ENCODE measurements around the gene DNAH11. TPM values are rescaled to one million over a fixed set of nuclear protein-coding genes. Genes with fewer than 3 reads are reported as not detected.

The DNAH11 gene
- total RNA-seq, 2 experiments from 2014 or later, result 0.31 to 0.61 TPM

DNA sequence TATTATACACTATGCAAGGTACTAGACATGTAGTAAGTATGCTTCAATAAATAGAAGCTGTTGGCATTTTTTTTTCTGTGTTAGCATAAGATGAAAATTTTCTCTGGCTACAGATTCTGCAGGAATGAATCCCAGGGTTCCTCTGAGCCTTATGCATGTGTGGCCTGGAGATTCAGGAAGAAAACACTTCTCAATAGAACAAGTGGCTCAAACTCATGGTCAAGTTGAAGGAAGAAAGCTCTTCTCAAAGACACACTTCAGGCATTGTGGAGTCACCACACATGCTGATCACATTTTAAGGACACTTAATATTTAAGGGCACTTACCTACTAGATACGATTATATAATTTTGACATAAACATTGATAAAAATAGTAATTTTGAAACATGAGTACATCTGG lies 19.5 kb downstream of the DNAH11 start:
- no peaks in the 10 kb centered on the region for H3K27me3 Mint-ChIP-seq
- CTCF ChIA-PET, result interaction anchor here (0.6 kb wide), 1 partner anchor 438 kb away, joined by 3 read pairs; no protein-coding TSS in a partner anchor

DNA sequence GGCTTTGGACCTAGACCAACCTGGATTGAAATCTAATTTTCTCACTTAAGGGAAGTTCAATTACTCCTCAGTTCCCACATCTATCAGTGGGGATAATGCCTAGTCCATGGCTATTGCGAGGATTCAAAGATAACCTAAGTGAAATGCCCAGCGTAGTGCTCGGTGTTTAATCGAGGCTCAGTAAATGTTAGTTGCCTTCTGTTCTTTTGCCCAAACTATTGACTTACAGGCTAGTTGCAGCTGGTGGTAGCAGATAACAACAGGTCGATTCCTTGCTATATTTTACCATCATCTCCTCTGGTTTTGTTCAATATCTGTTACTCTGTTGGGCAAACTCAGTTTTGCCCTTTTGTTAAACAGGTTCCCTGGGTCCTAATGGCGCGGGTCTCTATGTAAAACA lies 22.8 kb downstream of the DNAH11 start:
- Mint-ChIP-seq H3K9me3 (no peaks in the 10 kb centered on the region), H3K36me3 (no peaks in the 10 kb centered on the region), H3K4me1 (ENCODE audit: low read depth) (no peaks in the 10 kb centered on the region), H3K4me3 (no peak overlapping the region), H3K27ac (no peak overlapping the region), H3K27me3 (no peaks in the 10 kb centered on the region)
- CTCF ChIA-PET, result no interaction called here
- intact Hi-C loops (cut with micrococcal nuclease), result no loop called here
- DNase-seq, result no peak
- POLR2A ChIA-PET, result no interaction called here

More for the DNA sequence above, 19.5 kb downstream of the DNAH11 start:
- no peak for DNase-seq
- Mint-ChIP-seq H3K36me3 (no peaks in the 10 kb centered on the region), H3K4me1 (ENCODE audit: low read depth) (no peaks in the 10 kb centered on the region), H3K9me3 (no peaks in the 10 kb centered on the region), H3K4me3 (no peak overlapping the region), H3K27ac (no peak overlapping the region)
- intact Hi-C loops (cut with micrococcal nuclease), result no loop called here
- POLR2A ChIA-PET, result interaction anchor here (0.5 kb wide), 1 partner anchor 298 kb away, joined by 3 read pairs; no protein-coding TSS in a partner anchor

DNA sequence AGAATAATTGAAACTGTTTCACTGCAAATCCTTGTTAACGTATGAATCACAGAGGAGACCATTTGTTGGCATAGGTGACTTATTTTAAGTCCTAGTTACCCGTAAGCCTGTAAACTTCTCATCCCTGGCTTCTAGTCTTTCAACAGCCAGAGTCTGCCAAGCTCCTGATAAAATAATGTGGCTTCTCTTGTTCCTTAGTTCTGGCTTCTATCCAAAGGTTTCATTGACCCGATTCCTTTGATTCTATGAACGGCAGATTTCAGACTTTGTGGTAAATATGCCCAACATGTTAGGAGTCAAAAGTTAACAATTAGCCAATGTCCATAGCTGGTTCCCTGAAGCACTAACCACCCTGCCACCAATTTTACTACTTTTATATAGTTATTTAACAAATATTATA lies 23.3 kb downstream of the DNAH11 start:
- Mint-ChIP-seq H3K27me3 (no peaks in the 10 kb centered on the region), H3K9me3 (no peaks in the 10 kb centered on the region), H3K4me3 (no peak overlapping the region), H3K27ac (no peak overlapping the region), H3K36me3 (no peaks in the 10 kb centered on the region), H3K4me1 (ENCODE audit: low read depth) (no peaks in the 10 kb centered on the region)
- ChIA-PET POLR2A (no interaction called here), CTCF (interaction anchor here (0.6 kb wide), 1 partner anchor 119 kb away, joined by 3 read pairs; no protein-coding TSS in a partner anchor)
- DNase-seq, result no peak
- intact Hi-C loops (cut with micrococcal nuclease), result no loop called here

DNA sequence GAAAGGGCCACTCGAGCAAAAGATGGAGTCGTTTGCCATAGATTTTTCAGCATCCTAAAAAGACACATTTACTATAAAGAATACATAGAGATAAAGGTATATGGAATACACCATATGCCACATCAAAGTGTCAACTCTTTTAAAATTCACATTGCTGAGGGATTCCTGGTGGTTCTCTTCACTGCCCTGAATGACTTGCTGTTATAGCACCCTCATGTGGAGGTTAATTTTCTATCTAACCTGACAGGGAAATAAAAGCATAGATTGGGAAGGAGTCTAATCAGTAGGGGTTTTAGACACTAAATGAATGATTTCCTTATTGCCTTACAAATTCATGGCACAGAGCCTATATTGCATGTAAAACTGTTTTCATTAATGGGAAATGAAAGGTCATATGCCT lies 25.9 kb downstream of the DNAH11 start:
- no peaks in the 10 kb centered on the region for H3K4me1 Mint-ChIP-seq (ENCODE audit: low read depth)
- no peak for DNase-seq
- no peak overlapping the region for H3K4me3 Mint-ChIP-seq
- H3K27ac Mint-ChIP-seq, result no peak overlapping the region
- CTCF ChIA-PET, result interaction anchor here (0.9 to 1.0 kb wide), 2 partner anchors 306 to 432 kb away, joined by 4 read pairs; no protein-coding TSS in a partner anchor
- no peaks in the 10 kb centered on the region for H3K36me3 Mint-ChIP-seq
- intact Hi-C loops (cut with micrococcal nuclease), result loop anchor here (2.0 kb wide), 1 partner anchor 308 kb away; no protein-coding TSS in a partner anchor
- POLR2A ChIA-PET, result no interaction called here
- peaks cover 4% of the 10 kb centered on the region for H3K27me3 Mint-ChIP-seq
- H3K9me3 Mint-ChIP-seq, result no peaks in the 10 kb centered on the region

DNA sequence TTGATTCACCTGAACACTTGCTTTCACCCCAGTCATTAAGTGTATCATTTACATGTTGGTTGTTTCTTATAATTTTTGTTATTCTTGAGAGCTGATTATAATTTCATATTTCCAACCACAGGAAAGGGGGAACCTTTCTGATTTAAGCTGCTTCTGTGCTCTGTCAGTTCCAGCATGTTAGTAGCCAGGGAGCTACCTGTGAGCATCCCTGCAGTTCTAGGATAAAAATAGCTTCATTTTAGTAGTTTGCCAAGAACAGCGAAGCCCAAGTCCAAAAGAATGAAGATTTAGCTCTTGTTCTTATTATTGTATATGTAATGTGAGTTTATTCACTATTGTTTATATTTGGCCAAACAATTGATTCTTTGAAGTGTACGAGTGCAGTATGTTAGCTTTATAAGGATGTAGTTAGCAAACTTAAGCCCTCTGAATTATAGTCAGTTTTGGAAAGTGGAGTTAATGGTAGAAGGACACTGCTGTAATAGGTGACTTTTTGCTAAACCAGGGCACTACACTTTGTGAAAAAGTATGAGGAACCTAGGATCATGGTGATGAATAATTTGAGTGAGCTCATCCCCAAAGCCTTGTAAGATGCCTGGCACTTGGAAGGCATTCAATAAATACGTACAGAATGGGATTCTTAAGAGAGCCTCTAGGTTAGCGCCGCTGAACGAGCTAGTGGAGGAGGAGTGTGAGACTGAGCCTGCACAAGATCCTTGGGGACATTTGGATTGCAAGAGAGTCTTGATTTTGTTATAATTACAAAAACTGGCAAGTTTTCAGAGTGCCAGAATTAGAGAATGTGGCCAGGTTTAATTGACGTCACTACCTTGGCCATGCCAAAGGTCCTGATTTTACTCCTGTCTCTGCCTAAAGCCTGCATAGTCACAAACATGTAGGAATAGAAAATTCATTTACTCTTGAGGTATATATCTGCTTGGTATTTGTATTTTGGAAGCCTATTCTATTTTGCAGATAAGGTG lies 29.8 kb downstream of the DNAH11 start:
- ChIA-PET POLR2A (no interaction called here), CTCF (interaction anchor here (0.6 to 1.0 kb wide), 2 partner anchors 316 to 428 kb away, joined by 3 read pairs; no protein-coding TSS in a partner anchor)
- Mint-ChIP-seq H3K27me3 (peaks cover 6% of the 10 kb centered on the region), H3K4me3 (no peak overlapping the region), H3K4me1 (ENCODE audit: low read depth) (no peaks in the 10 kb centered on the region), H3K9me3 (no peaks in the 10 kb centered on the region), H3K36me3 (no peaks in the 10 kb centered on the region), H3K27ac (no peak overlapping the region)
- intact Hi-C loops (cut with micrococcal nuclease), result no loop called here
- DNase-seq, result no peak

DNA sequence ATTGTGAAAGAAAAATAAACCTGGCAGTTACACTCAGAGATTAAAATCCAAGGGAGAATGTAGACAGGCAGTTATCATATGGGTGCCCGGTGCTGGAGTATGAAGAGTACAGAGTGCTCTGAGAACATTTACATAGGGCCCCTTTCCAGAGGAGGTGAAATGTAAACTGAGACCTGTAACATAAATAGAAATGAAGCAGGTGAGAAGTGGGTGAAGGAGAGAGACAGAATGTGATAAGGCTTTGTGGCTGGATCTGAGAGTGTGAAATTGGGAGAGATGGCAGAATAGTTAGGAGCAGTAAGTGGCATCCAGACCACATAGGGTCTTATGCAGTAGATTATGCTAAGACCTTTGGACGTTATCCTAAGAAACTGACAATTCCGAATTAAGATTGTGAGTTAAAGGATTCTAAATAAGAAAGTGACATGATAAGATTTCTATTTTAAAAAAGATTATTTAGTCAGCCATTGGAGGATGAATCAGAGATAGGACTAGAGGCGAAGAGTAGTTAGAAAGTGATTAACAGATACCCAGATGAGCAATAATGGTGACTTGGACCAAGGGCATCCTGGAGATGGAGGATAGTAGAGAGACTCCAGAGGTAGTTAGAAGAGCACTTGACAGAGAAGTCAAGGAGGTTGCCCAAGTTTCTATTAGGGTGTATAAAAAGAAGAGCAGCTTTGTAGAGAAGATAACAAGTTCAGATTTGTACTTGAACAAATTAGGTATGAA lies 36.7 kb downstream of the DNAH11 start:
- H3K27ac Mint-ChIP-seq, result no peak overlapping the region

DNA sequence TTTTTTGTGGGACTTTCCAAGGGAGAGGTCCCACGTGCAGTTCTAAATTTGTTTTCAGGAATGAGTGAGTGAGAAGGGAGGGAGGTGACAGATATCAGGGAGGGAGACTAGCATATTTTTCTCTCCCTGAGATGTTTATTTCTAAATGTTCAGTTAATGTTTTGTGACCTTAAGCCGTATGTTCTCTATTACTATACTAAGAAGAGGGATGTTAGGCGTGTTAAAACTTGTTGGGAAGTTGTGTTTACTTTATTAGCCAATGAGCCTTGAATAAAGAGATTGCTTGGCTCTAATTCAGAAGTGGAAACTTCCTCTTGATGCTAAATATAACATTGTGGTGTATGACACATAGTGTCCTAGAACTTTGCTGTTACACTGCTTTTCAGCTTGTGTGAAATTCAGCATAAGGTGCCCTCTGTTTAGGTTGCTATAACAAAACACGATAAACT lies 37.3 kb downstream of the DNAH11 start:
- intact Hi-C loops (cut with micrococcal nuclease), result no loop called here
- no peak overlapping the region for H3K4me3 Mint-ChIP-seq
- peaks cover 12% of the 10 kb centered on the region for H3K9me3 Mint-ChIP-seq
- peaks cover 7% of the 10 kb centered on the region for H3K27me3 Mint-ChIP-seq
- ChIA-PET CTCF (no interaction called here), POLR2A (no interaction called here)
- peaks cover 4% of the 10 kb centered on the region for H3K36me3 Mint-ChIP-seq
- DNase-seq, result no peak
- H3K27ac Mint-ChIP-seq, result no peak overlapping the region
- peaks cover 4% of the 10 kb centered on the region for H3K4me1 Mint-ChIP-seq (ENCODE audit: low read depth)

More for the DNA sequence above, 36.7 kb downstream of the DNAH11 start:
- intact Hi-C loops (cut with micrococcal nuclease), result no loop called here
- H3K4me1 Mint-ChIP-seq (ENCODE audit: low read depth), result peaks cover 4% of the 10 kb centered on the region
- POLR2A ChIA-PET, result no interaction called here
- peaks cover 12% of the 10 kb centered on the region for H3K9me3 Mint-ChIP-seq
- CTCF ChIA-PET, result no interaction called here
- H3K36me3 Mint-ChIP-seq, result peaks cover 4% of the 10 kb centered on the region
- no peak overlapping the region for H3K4me3 Mint-ChIP-seq
- H3K27me3 Mint-ChIP-seq, result peaks cover 7% of the 10 kb centered on the region
- DNase-seq, result no peak

DNA sequence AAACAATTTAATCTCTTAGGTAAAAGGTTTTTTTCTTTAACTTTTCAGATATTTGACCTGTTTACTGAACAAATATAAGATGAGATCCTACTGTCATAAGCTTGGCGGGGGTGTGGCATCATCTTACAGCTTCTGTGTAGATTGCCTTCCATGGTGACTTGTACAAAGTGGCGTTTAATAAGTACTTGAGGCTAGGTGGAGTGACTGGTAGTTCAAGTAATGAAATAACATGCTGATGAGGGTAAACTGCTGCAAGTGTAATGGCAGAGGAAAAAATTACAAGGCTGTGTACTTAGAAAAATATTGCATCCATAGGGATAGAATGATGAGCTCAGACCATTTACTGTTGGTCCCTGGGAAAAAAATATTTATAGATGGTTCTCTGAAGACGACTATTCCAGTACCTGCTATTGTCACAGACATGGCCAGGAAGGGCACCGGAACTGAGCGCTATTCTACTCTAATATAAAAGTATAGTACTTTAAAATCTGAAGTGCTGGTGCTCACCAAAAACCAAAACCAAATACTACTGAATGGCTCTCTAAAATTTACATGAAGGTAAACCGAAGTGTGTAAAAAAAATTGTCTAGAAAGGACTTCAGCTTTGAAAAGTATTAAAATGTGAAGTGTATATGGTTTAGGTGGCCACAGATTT lies 42.4 kb downstream of the DNAH11 start:
- Mint-ChIP-seq H3K4me1 (ENCODE audit: low read depth) (peaks cover 12% of the 10 kb centered on the region), H3K9me3 (peaks cover 12% of the 10 kb centered on the region), H3K27ac (no peak overlapping the region), H3K27me3 (peaks cover 8% of the 10 kb centered on the region), H3K36me3 (peaks cover 4% of the 10 kb centered on the region), H3K4me3 (no peak overlapping the region)
- POLR2A ChIA-PET, result no interaction called here
- intact Hi-C loops (cut with micrococcal nuclease), result no loop called here
- CTCF ChIA-PET, result no interaction called here
- no peak for DNase-seq

DNA sequence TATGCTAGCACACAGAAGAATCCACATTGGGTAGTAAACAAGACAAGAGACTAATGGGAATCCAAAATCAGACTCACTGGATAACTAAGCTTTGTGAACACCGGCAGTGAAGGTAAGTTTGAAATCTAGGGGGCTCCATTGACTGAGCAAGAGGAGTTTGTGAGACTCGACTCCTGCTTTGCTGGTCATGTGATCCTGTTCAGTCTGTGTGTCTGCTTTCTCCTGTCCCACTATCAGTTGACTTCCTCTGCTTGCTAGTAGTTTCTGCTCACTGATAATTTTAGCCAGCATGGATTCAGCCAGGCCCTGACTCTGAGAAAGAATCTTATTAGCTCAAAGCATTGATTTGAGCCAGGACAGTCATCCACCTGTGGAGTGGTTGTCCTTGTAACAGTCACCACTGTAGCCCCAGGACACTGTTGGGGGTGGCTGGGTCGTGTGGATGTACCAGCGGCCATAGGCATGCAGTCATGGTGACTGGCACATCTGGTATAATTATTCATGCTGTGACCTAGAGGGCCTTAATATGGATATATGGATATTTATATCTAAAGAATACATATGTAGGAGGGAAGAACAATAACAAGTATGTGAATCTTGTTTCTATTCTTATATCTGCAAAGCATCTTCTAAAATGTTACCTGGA lies 44.4 kb downstream of the DNAH11 start:
- no peak for DNase-seq
- ChIA-PET CTCF (interaction anchor here (0.6 to 1.0 kb wide), 2 partner anchors 9 to 37 kb away, joined by 3 to 5 read pairs; no protein-coding TSS in a partner anchor), POLR2A (no interaction called here)
- H3K36me3 Mint-ChIP-seq, result peaks cover 4% of the 10 kb centered on the region
- H3K9me3 Mint-ChIP-seq, result peaks cover 12% of the 10 kb centered on the region
- H3K27ac Mint-ChIP-seq, result no peak overlapping the region
- H3K27me3 Mint-ChIP-seq, result peaks cover 8% of the 10 kb centered on the region
- intact Hi-C loops (cut with micrococcal nuclease), result no loop called here
- no peak overlapping the region for H3K4me3 Mint-ChIP-seq
- peaks cover 12% of the 10 kb centered on the region for H3K4me1 Mint-ChIP-seq (ENCODE audit: low read depth)

DNA sequence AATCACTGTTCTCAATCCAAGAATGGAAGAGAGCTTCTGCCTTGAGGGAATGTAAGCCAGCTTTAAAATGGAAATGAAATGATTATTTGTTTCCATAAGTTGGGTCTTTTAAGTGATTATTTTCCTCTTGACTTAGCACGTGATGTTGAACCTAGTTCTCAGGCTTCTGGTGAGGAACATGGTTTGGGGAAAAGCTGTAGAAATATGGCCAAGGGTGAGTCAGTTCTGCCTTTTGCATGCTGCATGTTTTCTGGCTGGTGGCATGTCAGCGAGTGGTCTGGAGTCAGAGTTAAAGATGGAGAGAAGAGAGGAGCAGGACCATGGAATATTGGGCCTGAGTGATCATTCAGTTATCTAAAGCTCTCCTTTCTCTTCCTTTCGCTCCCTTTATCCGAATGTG lies 54.0 kb downstream of the DNAH11 start:
- ChIA-PET CTCF (interaction anchor here (1.2 kb wide), 1 partner anchor 10 kb away, joined by 5 read pairs; no protein-coding TSS in a partner anchor), POLR2A (no interaction called here)
- Mint-ChIP-seq H3K27ac (no peak overlapping the region), H3K4me1 (ENCODE audit: low read depth) (no peaks in the 10 kb centered on the region), H3K36me3 (no peaks in the 10 kb centered on the region), H3K4me3 (no peak overlapping the region), H3K9me3 (no peaks in the 10 kb centered on the region), H3K27me3 (no peaks in the 10 kb centered on the region)
- DNase-seq, result no peak
- intact Hi-C loops (cut with micrococcal nuclease), result no loop called here

DNA sequence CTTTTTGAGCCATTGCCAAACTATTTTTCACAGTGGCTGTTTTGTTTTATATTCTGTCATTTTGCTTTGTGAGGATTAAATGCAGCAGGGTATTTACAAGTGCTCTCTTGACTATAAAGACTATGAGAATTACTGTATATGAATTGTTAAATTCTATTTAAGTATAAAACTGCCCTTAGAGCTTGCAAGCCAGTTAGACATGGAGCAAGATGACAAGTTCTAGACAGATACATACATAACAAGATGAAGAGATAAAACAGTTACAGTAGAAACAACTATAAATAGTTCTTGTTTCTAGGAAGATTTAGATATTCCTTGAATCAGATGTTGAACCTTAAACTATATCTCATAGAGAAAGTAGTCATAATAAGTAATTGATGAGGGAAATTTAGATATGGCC lies 60.6 kb downstream of the DNAH11 start:
- ChIA-PET CTCF (no interaction called here), POLR2A (interaction anchor here (1.0 kb wide), 1 partner anchor 250 kb away, joined by 3 read pairs; no protein-coding TSS in a partner anchor)
- DNase-seq, result no peak
- Mint-ChIP-seq H3K36me3 (no peaks in the 10 kb centered on the region), H3K27ac (no peak overlapping the region), H3K9me3 (no peaks in the 10 kb centered on the region), H3K4me3 (no peak overlapping the region), H3K27me3 (peaks cover 10% of the 10 kb centered on the region), H3K4me1 (ENCODE audit: low read depth) (peaks cover 11% of the 10 kb centered on the region)
- intact Hi-C loops (cut with micrococcal nuclease), result no loop called here

Data from activated CD4-positive, alpha-beta memory T cell treated with anti-CD3 and anti-CD28 coated beads for 36 hours (primary cell).